HTR-8/SVneo (cell line): ENCODE data around the gene LAMC3.
A peak's percentile ranks its signal among the peaks of the same experiment; 100 is the strongest.
"Not testable (repeated sequence)": the region's sequence is repeated elsewhere in the genome, so short reads cannot be mapped to it uniquely, and the experiment has no call there.

ENCODE experiments used
- DNase-seq: peaks from one replicate; pipeline ENCODE4 v3.0.0; 2011; ENCODE audit warnings: low spot score, mixed read lengths; ENCODE audit not compliant: insufficient read length
- FAIRE-seq: peaks from 2 replicates; lab custom pipeline; 2011; peaks lifted over from hg19 to GRCh38; lab: Jason Lieb, UNC

The LAMC3 gene

GRCh38 chr9:131090025-131090787, 81.2 kb downstream of the LAMC3 start:
- DNase-seq (no peak), FAIRE-seq (no peak)

GRCh38 chr9:131091352-131091992, 82.5 kb downstream of the LAMC3 start:
- DNase-seq, result no peak
- FAIRE-seq, result no peak

DNA sequence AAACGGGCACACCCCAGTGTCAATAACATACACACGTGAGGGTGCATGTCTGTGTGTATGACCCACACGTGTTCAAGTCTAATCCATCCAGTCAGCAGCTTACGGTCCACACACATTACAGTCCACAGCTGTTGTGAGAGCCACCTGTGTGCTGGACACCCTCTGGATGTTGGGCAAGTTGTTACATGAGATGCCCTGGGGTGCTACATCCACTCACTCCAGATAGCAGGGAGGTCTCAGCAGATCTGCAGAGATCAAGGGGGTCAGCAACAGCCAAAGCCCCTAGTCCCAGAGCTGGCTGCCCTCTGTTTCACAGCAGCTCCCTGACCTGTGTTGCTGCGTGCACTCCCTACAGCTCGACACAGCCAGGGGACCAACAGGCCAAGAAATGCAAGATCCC, 83.1 kb downstream of the LAMC3 start:
- DNase-seq, result no peak
- FAIRE-seq, result no peak

GRCh38 chr9:131092548-131093440, 83.8 kb downstream of the LAMC3 start:
- DNase-seq, result no peak
- no peak for FAIRE-seq

DNA sequence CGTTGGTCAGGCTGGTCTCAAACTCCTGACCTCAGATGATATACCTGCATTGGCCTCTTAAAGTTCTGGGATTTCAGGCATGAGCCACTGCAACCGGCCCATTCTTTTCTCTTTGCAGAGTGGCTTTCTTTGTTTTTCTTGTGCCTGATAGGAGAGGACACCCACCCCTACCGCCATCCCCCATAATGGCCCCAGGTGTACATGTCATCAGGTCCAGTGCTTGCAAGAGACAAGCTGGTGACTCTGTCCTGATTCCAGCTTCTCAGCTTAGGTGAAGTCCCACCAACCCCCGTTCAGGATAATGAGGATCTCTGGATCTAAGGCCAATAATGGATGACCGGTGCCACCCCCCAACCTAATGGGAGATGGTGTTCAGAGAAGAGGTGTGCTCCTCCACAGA, 85.0 kb downstream of the LAMC3 start:
- FAIRE-seq (no peak), DNase-seq (no peak)

DNA sequence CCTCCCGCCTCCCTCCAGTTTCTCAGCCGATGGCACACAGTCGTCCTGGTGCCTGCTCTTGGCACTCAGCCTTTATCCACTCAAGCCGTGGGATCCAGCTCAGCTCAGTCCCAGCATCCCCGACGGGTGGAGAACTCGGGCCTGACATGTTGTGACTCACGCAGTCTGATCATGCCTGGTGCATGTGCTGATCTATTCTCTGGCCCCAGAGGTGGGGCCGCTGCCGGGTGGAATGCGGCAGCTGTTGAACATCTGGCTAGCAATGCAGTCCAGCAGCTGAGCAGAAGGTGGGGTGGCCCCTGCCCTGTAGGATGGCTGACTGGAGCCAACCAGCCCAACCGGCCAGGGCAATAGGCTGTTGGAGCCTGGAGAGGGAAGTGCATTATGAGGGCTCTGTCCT, 85.6 kb downstream of the LAMC3 start:
- FAIRE-seq, result no peak

DNA sequence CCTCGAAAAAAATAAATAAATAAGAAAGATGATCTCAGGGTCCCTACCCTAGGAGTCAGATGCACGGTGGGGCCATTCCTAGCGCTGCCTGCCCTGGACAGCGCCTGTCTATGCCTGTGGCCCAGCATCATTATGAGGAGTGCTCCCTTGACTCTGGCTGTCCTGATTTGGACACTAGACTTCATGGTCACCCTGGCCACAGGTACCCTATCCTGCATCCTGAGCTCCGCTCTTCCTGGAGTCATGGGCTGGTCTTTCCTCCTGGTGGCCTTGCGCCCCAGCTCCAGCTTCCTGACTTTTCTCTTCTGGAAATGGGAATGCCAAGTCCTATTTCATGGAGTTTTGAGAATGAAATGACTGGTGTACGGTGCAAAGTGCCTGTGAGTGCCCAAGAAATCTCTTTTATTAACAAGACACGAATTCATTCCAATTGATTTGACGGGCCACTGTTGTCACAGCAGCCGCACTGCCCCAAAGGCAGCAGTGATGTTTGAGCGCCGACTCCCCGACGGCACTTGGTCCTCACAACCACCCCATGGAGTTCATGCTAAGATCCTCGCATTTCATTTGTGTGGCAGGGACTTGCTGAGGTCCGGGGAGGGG, 86.8 kb downstream of the LAMC3 start:
- peak; percentile 68 for DNase-seq
- no peak for FAIRE-seq

More for the DNA sequence above, 85.6 kb downstream of the LAMC3 start:
- no peak for DNase-seq

DNA sequence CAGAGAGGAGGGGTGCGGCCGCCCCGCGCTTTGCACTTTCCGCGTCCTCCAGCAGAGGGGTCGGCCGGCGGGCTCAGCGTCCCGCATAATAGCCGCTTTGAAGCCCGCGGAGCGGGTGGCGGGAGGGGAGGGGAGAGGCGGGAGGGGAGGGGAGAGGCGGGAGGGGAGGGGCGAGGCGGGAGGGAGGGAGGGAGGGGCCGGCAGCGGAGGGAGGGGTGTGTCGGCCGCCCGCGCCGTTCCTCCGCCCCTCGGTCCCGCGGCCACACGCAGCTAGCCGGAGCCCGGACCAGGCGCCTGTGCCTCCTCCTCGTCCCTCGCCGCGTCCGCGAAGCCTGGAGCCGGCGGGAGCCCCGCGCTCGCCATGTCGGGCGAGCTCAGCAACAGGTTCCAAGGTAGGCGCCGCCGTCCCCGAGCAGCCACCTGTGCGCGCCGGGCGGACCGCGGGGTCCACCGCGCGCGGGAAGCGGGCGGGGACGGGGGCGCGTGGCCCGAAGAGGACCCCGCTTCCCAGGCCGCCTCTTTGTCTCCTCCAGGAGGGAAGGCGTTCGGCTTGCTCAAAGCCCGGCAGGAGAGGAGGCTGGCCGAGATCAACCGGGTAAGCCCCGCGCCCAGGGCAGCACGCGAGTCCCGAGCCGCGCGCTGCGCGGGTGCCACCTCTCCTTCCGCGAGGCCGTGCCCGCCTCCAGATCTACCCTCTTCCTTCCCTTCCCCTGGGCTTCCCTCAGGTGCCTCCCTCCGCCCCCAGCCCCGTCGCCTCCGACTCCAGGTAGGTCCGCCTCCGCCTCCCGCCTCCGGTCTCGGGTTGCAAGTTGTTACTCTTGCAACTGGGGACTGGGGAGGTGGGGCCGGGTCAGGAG, 87.5 kb downstream of the LAMC3 start, which contains the start of gene AIF1L:
AIF1L (plus strand) TSS at position 263 of the 857 bp plus-strand sequence; CDS start at position 362, 99 bp downstream.
- peak; percentile 53 for DNase-seq
- no peak for FAIRE-seq

DNA sequence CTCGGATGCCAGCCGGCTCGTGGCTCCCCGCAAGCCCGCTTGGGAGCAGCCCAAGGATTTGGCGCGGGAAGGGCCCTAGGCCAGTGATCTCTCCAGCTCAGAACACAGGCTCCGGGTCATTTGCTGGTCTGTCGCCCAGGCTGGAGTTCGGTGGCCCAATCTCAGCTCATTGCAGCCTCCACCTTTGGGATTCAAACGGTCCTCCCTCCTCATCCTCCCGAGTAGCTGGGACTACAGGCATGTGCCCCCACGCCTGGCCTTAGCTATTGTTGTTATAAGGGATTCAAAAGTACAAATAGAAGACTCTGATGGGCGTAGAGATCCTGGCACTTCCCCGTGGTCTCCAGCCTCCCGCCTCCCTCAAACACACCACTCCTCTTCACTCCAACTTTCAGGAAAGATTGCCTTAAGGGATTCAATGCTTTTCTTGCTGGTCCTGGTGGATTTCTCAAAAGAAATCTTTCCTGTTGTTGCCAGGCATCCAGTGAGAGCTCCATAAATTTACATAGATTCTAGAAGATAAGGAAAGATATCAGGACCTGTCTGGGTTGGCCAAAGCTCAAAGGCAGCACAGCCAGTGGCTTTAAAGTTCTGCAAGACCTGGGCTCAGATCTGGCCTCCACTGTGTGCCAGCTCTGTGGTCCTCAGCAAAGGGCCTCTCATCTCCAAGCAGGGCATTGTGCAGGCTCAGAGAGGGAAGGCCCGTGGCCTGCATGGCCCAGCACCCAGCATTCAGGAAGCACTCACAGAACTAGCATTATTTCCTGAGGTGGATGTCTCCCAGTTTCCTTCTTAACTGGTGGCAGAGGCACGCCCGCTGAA, 88.4 kb downstream of the LAMC3 start:
- no peak for DNase-seq
- FAIRE-seq, result no peak

DNA sequence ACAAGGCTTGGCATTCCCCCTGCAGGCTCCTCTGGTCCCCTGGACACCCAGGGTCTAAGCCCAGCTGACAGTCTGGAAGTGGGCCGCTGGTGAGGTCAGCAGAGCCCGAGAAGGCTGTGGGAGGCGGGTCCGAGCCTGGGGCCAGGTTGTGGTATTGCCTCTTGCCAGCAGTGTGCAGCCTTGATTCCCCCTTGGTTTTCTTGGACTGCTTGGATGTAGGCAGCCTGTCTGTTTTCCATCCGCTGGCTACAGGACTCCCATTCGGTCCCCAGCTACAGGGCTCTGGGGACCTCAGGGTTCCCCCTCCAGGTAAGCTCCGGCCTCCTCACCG, 88.9 kb downstream of the LAMC3 start:
- FAIRE-seq, result no peak
- no peak for DNase-seq

DNA sequence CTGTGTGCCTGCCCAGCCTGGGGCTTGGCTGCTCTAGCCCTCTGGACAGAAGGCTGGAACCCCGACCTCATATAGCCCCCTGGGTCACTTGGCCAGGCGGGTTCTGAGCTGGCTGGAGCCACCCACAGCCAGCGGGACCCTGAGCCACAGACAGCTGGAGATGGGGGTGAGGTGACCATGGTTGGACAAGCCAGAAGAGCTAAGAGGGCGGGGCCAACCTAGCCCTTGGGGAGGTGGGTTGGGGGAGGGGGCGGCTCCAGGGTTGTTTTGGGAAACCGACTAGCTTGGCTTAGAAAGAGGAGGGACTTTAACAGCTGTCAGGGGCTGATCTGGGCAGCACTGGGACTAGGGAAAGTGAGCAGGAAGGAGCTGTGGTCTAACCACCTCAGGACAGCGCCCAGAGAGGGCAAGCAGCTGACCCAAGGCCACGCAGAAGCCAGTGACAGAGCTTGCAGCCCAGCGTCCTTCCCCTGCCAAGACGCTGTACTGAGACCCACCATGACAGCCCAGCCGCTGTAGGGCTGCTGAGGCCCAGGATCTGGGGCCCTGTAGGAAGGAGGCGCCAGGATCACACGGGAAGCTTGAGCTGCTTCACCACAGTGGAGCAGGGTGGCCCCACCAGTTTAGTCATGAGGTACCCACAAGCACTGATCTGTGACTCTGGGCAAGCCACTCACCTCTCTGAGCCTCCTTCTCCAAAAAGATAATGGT, 89.6 kb downstream of the LAMC3 start:
- no peak for DNase-seq
- no peak for FAIRE-seq

DNA sequence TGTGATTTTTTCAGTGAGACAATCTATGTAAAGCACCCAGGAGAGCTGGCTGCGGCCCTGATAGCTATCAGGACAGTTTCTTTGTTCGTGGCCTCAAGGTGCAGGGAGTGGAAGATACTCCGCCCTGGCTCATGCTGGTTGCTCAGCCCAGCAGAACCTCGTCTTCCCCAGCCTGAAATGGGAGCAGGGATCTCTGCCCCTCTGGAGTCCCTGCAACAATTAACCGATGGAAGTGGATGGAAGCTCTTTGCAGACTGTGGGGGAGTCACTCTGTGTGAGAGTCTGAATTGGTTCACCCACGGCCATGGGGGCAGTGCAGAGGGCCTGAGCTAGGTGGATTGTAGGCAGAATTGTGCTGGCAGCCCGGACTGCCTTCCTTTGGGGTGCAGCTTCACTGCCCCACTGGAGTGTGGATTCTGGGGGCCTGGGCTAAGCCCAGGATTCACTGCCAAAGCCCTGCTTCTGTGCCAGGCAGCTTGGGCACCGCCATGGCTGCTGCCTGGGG, 90.2 kb downstream of the LAMC3 start:
- FAIRE-seq (no peak), DNase-seq (no peak)

DNA sequence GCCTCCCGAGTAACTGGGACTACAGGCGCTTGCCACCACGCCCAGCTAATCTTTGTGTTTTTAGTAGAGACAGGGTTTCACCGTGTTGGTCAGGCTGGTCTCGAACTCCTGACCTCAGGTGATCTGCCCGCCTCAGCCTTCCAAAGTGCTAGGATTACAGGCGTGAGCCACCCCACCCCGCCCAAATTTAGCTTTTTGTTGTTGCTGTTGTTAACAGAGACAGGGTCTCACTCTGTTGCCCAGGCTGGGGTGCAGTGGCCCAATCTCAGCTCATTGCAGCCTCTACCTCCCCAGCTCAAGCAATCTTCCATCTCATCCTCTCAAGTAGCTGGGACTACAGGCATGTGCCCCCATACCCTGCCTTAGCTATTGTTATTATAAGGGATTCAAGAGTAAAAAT, 90.9 kb downstream of the LAMC3 start:
- FAIRE-seq, result not testable (repeated sequence)

DNA sequence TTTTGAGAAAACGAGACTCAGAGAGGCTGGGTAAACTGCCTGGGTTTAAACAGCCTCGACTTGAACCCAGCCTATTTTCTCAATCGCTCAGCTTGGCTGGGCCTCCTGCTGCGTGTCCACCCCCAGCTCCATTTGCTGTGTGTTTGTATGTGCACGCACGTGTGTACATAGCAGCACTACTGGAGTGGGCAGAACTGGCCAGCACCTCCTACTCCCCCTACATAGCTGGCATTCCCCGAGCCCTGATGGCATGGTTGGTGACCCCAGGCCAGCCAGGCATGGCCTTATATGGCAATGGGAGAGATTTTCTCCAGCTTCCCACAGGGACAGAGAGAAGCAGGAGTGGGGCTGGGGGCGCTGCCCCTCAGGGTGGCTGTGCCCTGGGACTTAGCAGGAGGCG, 91.5 kb downstream of the LAMC3 start:
- no peak for FAIRE-seq
- peak; percentile 34 for DNase-seq

More for the DNA sequence above, 90.9 kb downstream of the LAMC3 start:
- DNase-seq, result not testable (repeated sequence)

DNA sequence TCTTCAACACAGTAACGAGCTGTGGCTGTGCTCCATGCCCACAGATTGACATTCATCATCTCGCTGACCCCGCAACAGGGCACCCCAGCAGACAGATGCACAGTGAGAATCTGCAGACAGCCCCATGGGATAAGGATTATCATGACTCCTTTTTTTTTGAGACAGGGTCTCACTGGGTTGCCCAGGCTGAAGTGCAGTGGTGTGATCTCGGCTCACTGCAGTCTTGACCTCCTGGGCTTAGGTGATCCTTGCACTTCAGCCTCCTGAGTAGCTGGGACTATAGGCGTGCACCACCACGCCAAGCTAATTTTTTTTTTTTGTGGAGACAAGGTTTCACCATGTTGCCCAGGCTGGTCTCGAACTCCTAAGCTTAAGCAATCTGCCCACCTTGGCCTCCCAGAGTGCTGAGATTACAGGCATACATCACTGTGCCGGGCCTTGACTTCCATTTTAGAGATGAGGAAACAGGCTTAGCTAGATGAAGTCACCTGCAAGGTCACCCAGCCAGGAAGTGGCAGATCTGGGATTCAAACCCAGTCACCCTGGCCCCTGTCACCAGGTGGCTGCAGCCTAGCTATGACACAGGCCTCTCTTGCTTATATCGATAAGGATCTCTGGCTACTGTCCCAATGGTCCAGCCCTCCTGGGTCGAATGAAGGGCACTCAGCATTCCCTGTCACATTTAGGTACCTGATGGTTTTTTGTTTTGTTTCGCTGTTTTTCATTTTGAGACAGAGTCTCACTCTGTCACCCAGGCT, 92.4 kb downstream of the LAMC3 start:
- FAIRE-seq (no peak), DNase-seq (no peak)

GRCh38 chr9:131103024-131103423, 94.0 kb downstream of the LAMC3 start:
- no peak for DNase-seq
- no peak for FAIRE-seq

GRCh38 chr9:131103535-131103934, 94.6 kb downstream of the LAMC3 start:
- DNase-seq (no peak), FAIRE-seq (no peak)
